Activated CD8-positive, alpha-beta T cell treated with anti-CD3 and anti-CD28 coated beads, Interleukin-2, amount 10 ng/mL, durations not matched to agents 7 days and 5 days (primary cell): Measurements from ENCODE around the gene NUDCD3. TPM values are rescaled to one million over a fixed set of nuclear protein-coding genes. Genes with fewer than 3 reads are reported as not detected.

Source experiments
- ATAC-seq: fragments of 150-1000 bp; cut with Tn5 transposase; one replicate; pipeline ENCODE4 v1.10.0; 2021; ENCODE audit warnings: moderate library complexity
- CTCF ChIA-PET: fragments of 350-600 bp; sonication (Branson Sonifier 250); formaldehyde crosslinking; loops from one replicate; lab custom pipeline; 2021; ENCODE audit warnings: antibody characterized with exemption; lab: Charles Lee
- POLR2A ChIA-PET: fragments of 350-600 bp; sonication (Branson Sonifier 250); formaldehyde crosslinking; loops from one replicate; lab custom pipeline; 2021; ENCODE audit warnings: antibody characterized with exemption; lab: Charles Lee
- DNase-seq: peaks from one replicate; pipeline ENCODE4 v3.0.0-alpha.2; 2020
- H3K27ac Mint-ChIP-seq: one replicate; pipeline ENCODE4 v1.8.0; 2021; ENCODE audit warnings: mild to moderate bottlenecking, mixed read lengths
- H3K27me3 Mint-ChIP-seq: one replicate; pipeline ENCODE4 v1.8.0; 2021; ENCODE audit warnings: low read depth, mixed read lengths
- H3K36me3 Mint-ChIP-seq: one replicate; pipeline ENCODE4 v1.8.0; 2021; ENCODE audit warnings: low read depth, mixed read lengths
- H3K4me1 Mint-ChIP-seq: one replicate; pipeline ENCODE4 v1.8.0; 2021; ENCODE audit warnings: low read depth, mixed read lengths
- H3K4me3 Mint-ChIP-seq: one replicate; pipeline ENCODE4 v1.8.0; 2021; ENCODE audit warnings: mild to moderate bottlenecking, mixed read lengths
- H3K9me3 Mint-ChIP-seq: one replicate; pipeline ENCODE4 v1.8.0; 2022; ENCODE audit warnings: mixed read lengths; ENCODE audit not compliant: insufficient read depth
- total RNA-seq, 2 experiments: library from RNA; stranded (reverse); gene quantifications; one replicate each; pipeline ENCODE4 v1.2.3, GENCODE V29; 2021

NUDCD3 gene
- total RNA-seq, 2 experiments from 2014 or later, result 80.7 to 84.0 TPM

DNA sequence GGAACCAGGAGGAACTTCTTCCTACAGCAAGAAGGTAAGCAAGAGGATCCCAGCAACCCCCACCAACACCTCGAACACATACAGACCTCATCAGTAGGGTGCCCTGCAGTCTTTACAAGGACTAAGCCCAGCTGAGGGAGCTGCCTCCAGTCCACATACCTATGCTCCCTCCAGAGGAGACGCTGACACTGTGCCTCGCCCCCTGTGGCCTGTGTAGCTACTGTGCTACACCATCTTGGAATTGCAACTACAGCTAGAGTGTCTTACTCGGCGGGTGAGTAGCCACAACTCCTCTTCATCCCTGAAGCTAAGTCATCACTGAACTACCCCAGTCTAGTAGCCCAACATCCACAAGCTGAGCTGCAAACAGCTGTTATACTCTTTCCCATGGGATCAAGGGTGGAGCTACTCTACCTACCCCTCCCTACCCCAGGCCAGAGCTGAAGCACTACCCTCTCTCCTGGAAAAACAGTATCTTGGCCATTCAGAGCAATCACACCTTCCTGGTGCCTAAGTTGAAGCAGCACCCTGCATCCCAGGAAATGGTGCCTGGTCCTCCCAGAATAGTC is 122.9 kb downstream of the NUDCD3 start:
- ATAC-seq (no peak), DNase-seq (no peak)
- no peak overlapping the region for H3K4me3 Mint-ChIP-seq
- CTCF ChIA-PET, result interaction anchor here (1.0 to 1.6 kb wide), 2 partner anchors 127 to 198 kb away, joined by 3 to 5 read pairs; no protein-coding TSS in a partner anchor
- H3K4me1 Mint-ChIP-seq, result peaks cover 11% of the 10 kb centered on the region
- POLR2A ChIA-PET, result interaction anchor here (1.1 kb wide), 1 partner anchor 122 kb away, joined by 3 read pairs; no protein-coding TSS in a partner anchor
- H3K27me3 Mint-ChIP-seq, result peaks cover 55% of the 10 kb centered on the region
- peaks cover 11% of the 10 kb centered on the region for H3K9me3 Mint-ChIP-seq
- H3K36me3 Mint-ChIP-seq, result no peaks in the 10 kb centered on the region
- no peak overlapping the region for H3K27ac Mint-ChIP-seq

- Mint-ChIP-seq H3K36me3 (no peaks in the 10 kb centered on the region), H3K27ac (no peak overlapping the region), H3K4me1 (peaks cover 11% of the 10 kb centered on the region), H3K4me3 (no peak overlapping the region), H3K27me3 (peaks cover 57% of the 10 kb centered on the region), H3K9me3 (peaks cover 11% of the 10 kb centered on the region)
- ChIA-PET POLR2A (interaction anchor here (1.1 kb wide), 1 partner anchor 123 kb away, joined by 3 read pairs; no protein-coding TSS in a partner anchor), CTCF (no interaction called here)
- no peak for DNase-seq
- no peak for ATAC-seq
Observed at GRCh38 chr7:44366986-44367385, 123.5 kb downstream of the NUDCD3 start.

DNA sequence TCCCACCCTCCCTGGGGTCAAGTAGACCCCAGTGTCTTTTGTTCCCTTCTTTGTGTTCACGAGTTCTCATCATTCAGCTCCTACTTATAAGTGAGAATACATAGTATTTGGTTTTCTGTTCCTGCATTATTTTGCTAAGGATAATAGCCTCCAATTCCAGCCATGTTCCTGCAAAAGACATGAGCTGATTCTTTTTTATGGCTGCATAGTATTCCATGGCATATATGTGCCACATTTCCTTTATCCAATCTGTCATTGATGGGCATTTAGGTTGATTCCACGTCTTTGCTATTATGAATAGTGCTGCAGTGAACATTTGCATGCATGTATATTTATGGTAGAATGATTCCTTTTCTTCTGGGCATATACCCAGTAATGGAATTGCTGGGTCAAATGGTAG is 136.8 kb downstream of the NUDCD3 start:
- CTCF ChIA-PET, result no interaction called here
- POLR2A ChIA-PET, result no interaction called here
- no peaks in the 10 kb centered on the region for H3K4me1 Mint-ChIP-seq
- peaks cover 59% of the 10 kb centered on the region for H3K27me3 Mint-ChIP-seq
- ATAC-seq, result no peak
- no peaks in the 10 kb centered on the region for H3K36me3 Mint-ChIP-seq
- H3K27ac Mint-ChIP-seq, result no peak overlapping the region
- no peaks in the 10 kb centered on the region for H3K9me3 Mint-ChIP-seq
- no peak overlapping the region for H3K4me3 Mint-ChIP-seq
- DNase-seq, result no peak

DNA sequence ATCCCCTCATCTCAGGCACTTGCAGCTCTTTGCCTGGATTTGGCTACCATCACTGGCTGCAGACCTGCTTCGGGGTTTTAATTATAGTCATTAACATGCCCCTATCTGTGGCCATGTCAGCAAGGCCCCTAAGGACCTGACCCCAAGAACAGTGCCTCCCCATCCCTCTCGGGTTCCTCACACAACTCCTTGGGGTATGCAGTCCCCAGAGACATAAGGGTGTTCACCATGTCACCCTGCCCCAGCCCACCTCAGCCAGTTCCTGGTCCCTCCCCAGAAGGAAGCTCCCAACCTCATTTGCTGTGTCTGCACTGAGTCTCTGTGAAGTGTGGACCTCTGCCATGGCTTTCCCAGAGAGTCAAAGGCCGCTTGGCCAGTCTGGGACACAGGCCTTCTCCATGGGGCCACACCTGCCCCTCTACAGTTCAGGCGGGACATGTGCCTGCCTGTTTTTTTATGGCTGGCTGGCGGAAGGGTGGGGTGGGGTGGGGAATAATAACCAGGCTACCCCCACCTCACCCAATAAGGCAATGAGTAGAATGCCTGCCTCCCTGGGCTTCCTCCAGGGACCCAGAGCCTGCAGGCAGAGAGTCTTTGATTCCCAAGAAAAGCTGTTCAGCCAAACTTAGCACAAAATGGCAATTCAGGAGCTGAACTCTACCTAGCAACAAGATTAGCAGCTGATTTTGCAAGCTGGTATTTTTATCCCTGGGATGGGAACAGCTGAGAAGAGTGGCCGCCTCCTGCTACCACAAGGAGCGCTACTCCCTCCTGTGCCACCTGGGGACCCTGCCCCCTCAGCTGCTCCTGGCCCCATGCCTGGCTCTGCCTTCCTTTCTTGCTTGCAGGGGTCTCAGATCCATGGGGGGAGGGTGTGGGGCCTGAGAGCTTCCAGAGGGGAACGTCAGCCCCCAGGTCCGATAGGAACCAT is 141.3 kb downstream of the NUDCD3 start:
- peaks cover 43% of the 10 kb centered on the region for H3K27me3 Mint-ChIP-seq
- no peaks in the 10 kb centered on the region for H3K9me3 Mint-ChIP-seq
- no peaks in the 10 kb centered on the region for H3K36me3 Mint-ChIP-seq
- DNase-seq, result no peak
- no peak overlapping the region for H3K27ac Mint-ChIP-seq
- ATAC-seq, result no peak
- ChIA-PET POLR2A (no interaction called here), CTCF (interaction anchor here (0.6 to 2.6 kb wide), 4 partner anchors 9 to 219 kb away, joined by 3 to 21 read pairs (median 3); no protein-coding TSS in a partner anchor)
- no peaks in the 10 kb centered on the region for H3K4me1 Mint-ChIP-seq
- no peak overlapping the region for H3K4me3 Mint-ChIP-seq

- Mint-ChIP-seq H3K36me3 (no peaks in the 10 kb centered on the region), H3K4me3 (no peak overlapping the region), H3K4me1 (no peaks in the 10 kb centered on the region), H3K9me3 (no peaks in the 10 kb centered on the region), H3K27me3 (peaks cover 37% of the 10 kb centered on the region), H3K27ac (no peak overlapping the region)
- CTCF ChIA-PET, result interaction anchor here (0.7 to 2.6 kb wide), 4 partner anchors 9 to 220 kb away, joined by 3 to 21 read pairs (median 3); no protein-coding TSS in a partner anchor
- DNase-seq (peak; percentile 32), ATAC-seq (peak; percentile 57)
- POLR2A ChIA-PET, result no interaction called here
Observed at GRCh38 chr7:44348300-44348699, 142.2 kb downstream of the NUDCD3 start.

DNA sequence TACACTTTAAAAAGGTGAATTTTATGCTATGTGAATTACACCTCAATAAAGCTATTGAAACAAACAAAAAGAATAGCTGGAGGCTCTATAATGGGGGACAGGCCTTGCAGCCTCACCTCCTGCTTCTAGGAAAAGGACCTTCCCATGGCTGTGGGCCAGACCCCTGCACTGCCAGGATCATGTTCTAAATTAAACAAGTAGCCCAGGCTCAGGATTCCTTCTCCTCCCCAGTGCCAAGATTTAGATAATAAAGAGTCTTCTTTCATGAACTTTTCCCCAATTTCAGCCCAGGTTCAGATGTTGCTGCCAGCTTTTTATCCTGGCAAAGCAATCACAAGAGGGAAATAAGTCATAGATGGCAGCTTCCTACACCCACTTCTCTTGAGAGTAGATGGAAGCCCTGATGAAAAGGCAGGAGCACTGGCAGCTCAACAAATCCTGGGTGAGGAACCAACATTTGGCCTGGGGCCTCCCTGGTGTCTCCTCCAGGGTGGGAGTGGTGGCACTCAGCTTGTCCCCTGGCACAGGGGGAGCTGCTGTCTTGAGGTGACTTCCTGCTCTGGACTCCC is 142.8 kb downstream of the NUDCD3 start:
- Mint-ChIP-seq H3K4me3 (no peak overlapping the region), H3K4me1 (no peaks in the 10 kb centered on the region), H3K36me3 (no peaks in the 10 kb centered on the region), H3K27ac (no peak overlapping the region), H3K27me3 (peaks cover 37% of the 10 kb centered on the region), H3K9me3 (no peaks in the 10 kb centered on the region)
- DNase-seq (no peak), ATAC-seq (no peak)
- ChIA-PET CTCF (interaction anchor here (0.7 to 2.6 kb wide), 3 partner anchors 12 to 218 kb away, joined by 3 to 21 read pairs (median 3); no protein-coding TSS in a partner anchor), POLR2A (no interaction called here)

DNA sequence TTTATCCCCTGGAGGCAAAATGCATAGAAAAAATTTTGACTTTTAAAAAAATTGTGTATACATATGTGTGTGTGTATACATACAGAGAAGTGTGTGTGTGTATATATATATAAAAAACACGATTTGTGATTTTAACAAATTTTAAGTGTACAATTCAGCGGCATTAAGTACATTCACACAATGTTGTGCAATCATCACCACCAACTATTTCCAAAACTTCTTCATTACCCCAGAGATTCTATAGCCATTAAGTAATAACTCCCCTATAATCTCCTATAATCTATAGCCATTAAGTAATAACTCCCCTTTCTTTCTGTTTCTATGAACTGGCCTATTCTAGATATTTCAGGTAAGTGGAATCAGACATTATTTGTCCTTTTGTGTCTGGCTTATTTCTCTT is 144.4 kb downstream of the NUDCD3 start:
- DNase-seq (no peak), ATAC-seq (no peak)
- no peak overlapping the region for H3K27ac Mint-ChIP-seq
- H3K36me3 Mint-ChIP-seq, result no peaks in the 10 kb centered on the region
- no peaks in the 10 kb centered on the region for H3K4me1 Mint-ChIP-seq
- H3K9me3 Mint-ChIP-seq, result no peaks in the 10 kb centered on the region
- H3K4me3 Mint-ChIP-seq, result no peak overlapping the region
- peaks cover 29% of the 10 kb centered on the region for H3K27me3 Mint-ChIP-seq
- POLR2A ChIA-PET, result no interaction called here
- CTCF ChIA-PET, result interaction anchor here (0.7 to 2.5 kb wide), 2 partner anchors 62 to 219 kb away, joined by 3 to 8 read pairs; no protein-coding TSS in a partner anchor

DNA sequence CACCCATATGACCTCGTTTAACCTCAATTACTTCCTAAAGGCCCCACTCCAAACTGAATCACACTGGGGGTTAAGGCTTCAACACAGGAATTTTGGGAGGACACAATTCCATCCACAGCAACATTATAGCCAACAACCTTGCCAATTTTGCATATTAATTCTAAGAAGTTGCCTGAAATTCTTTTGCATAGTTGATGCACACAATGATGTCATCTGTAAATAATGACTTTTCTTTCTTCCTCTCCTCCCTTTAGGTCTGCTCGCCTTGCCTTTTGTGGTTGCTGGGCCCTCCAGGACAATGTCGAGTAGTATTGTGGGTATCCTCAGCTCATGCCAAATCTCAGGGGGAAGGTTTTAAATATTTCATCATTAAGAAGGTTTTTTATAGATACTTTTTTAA is 149.1 kb downstream of the NUDCD3 start:
- H3K27ac Mint-ChIP-seq, result no peak overlapping the region
- H3K36me3 Mint-ChIP-seq, result no peaks in the 10 kb centered on the region
- H3K27me3 Mint-ChIP-seq, result peaks cover 34% of the 10 kb centered on the region
- ChIA-PET POLR2A (no interaction called here), CTCF (no interaction called here)
- ATAC-seq (no peak), DNase-seq (no peak)
- H3K4me1 Mint-ChIP-seq, result no peaks in the 10 kb centered on the region
- peaks cover 6% of the 10 kb centered on the region for H3K9me3 Mint-ChIP-seq
- H3K4me3 Mint-ChIP-seq, result no peak overlapping the region

DNA sequence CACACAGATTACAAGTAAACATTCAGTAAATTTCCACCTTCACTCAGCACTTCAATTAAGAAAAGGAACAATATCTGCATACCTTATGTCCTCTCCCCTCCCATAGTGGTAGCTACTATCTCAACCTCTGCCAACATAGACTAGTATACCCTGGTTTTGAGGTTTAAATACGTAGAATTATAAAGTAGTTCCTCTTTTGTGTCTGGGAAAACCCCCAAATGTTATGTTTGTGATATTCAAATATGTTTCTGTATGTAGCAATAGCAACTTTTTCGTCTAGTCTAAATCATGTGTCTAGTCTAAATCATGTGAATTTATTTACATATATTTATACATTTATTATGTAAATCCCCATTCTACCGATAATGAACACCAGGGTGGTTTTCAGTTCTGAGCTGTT is 151.9 kb downstream of the NUDCD3 start:
- no peaks in the 10 kb centered on the region for H3K36me3 Mint-ChIP-seq
- H3K27me3 Mint-ChIP-seq, result peaks cover 23% of the 10 kb centered on the region
- DNase-seq (no peak), ATAC-seq (no peak)
- peaks cover 6% of the 10 kb centered on the region for H3K9me3 Mint-ChIP-seq
- ChIA-PET POLR2A (interaction anchor here (0.9 kb wide), 1 partner anchor 19 kb away, joined by 4 read pairs; no protein-coding TSS in a partner anchor), CTCF (no interaction called here)
- H3K27ac Mint-ChIP-seq, result no peak overlapping the region
- H3K4me1 Mint-ChIP-seq, result no peaks in the 10 kb centered on the region
- H3K4me3 Mint-ChIP-seq, result no peak overlapping the region

DNA sequence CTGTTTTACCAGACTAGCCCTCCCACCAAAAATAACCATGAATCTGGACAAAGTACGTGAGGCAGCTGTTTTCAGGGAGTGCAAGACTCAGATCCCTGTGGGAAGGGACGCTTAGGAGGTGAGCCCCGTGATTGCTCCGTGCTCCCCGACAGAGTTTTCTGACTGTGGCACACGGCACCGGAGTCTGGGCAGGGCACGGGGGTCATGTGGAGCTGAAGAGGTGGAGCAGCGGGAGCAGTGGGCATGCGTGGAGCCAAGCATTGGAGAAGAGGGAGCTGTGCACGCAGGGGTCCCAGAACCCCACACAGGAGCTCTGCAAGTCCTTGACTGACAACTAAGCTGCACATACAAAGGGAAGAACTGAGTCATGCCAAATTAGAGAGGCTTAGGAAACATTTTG is 154.0 kb downstream of the NUDCD3 start:
- peaks cover 27% of the 10 kb centered on the region for H3K27me3 Mint-ChIP-seq
- no peak for ATAC-seq
- H3K4me3 Mint-ChIP-seq, result no peak overlapping the region
- peaks cover 6% of the 10 kb centered on the region for H3K9me3 Mint-ChIP-seq
- ChIA-PET CTCF (no interaction called here), POLR2A (no interaction called here)
- no peaks in the 10 kb centered on the region for H3K4me1 Mint-ChIP-seq
- DNase-seq, result no peak
- H3K27ac Mint-ChIP-seq, result no peak overlapping the region
- H3K36me3 Mint-ChIP-seq, result no peaks in the 10 kb centered on the region

DNA sequence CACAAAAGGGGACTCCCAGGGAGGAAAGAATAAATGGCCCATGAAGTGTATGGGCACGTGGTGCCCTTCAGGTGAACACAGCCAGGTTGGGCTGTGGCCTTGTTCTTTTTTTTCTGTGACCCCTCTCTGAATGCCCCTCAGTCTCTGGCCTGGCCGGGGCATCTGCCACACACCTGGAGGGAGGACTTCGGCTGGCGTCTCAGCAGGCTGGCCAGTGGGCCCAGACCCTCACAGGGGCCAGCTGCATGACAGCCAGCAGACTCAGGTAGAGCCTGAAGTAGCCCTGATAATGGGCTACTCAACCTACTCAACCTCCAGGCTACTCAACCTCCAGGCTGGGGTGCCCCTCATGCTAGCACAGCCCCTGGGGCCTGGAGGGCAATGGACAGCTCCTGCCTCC is 155.3 kb downstream of the NUDCD3 start:
- ChIA-PET POLR2A (no interaction called here), CTCF (no interaction called here)
- DNase-seq (no peak), ATAC-seq (no peak)
- H3K36me3 Mint-ChIP-seq, result no peaks in the 10 kb centered on the region
- peaks cover 6% of the 10 kb centered on the region for H3K9me3 Mint-ChIP-seq
- no peak overlapping the region for H3K27ac Mint-ChIP-seq
- no peak overlapping the region for H3K4me3 Mint-ChIP-seq
- H3K4me1 Mint-ChIP-seq, result no peaks in the 10 kb centered on the region
- H3K27me3 Mint-ChIP-seq, result peaks cover 27% of the 10 kb centered on the region
